PFSK-1 (cell line): Measurements from ENCODE around the gene ABHD3.

Experiments
- FOXP2 ChIP-seq: optimal IDR thresholded peaks from 2 replicates; pipeline ENCODE3; 2011; ENCODE audit warnings: borderline replicate concordance, control low read depth, inconsistent platforms; ENCODE audit not compliant: insufficient read depth; ENCODE audit errors: extremely low read length, extremely low read depth
- POLR2AphosphoS5 ChIP-seq: IDR thresholded peaks from 2 replicates; pipeline ENCODE4 v1.6.1; 2012; ENCODE audit warnings: low read depth, mild to moderate bottlenecking, control low read depth, low read length, moderate library complexity
- REST ChIP-seq, 2 experiments: IDR thresholded peaks; 2 replicates each; pipeline versions ENCODE4 v1.6.1 to v1.8.0; 2011 to 2012; ENCODE audit warnings: low read depth in 2 of 2, low read length in 2 of 2, control low read depth in 1 of 2, inconsistent platforms in 1 of 2, mild to moderate bottlenecking in 1 of 2, moderate library complexity in 1 of 2; ENCODE audit not compliant: insufficient read depth in 1 of 2
- SIN3A ChIP-seq: IDR thresholded peaks from 2 replicates; pipeline ENCODE4 v1.6.1; 2012; ENCODE audit warnings: mild to moderate bottlenecking, low read length, moderate library complexity, borderline replicate concordance; ENCODE audit not compliant: insufficient read depth
- TAF1 ChIP-seq: IDR thresholded peaks from 2 replicates; pipeline ENCODE4 v1.6.1; 2012; ENCODE audit warnings: low read length, control low read depth, borderline replicate concordance; ENCODE audit not compliant: insufficient read depth

The ABHD3 gene

DNA sequence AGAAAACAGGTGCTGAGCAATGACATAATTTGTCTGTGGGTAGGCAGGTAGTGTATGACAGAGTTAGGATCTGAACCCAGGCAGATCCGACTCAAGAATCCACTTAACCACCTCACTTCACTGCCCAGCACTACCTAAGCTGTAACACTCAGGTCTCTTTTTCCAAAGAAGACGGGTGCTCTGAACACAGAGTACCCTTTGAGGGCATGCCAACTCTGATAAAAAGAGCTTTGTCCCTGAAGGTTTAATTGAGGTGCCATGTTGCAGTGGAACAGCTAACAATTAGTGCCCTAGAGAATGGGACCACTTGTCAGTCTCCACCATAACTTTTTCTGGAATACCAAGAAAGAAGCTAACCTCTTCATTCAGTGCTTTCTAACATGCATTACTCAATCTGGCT lies 11.3 kb downstream of the ABHD3 start:
- no peak for TF ChIP-seq TAF1
- TF ChIP-seq FOXP2: no peak
- TF ChIP-seq SIN3A: no peak
- TF ChIP-seq POLR2AphosphoS5: no peak
- no peak for TF ChIP-seq REST (IDR thresholded peaks at IDR 0.05; ENCODE audit: insufficient read depth in 1 of 2, low read depth in 2 of 2, low read length in 2 of 2)

- TF ChIP-seq REST (IDR thresholded peaks at IDR 0.05; ENCODE audit: insufficient read depth in 1 of 2, low read depth in 2 of 2, low read length in 2 of 2) (no peak), SIN3A (no peak), TAF1 (no peak), POLR2AphosphoS5 (no peak), FOXP2 (no peak)
Measured at GRCh38 chr18:21689736-21690135, 14.8 kb downstream of the ABHD3 start.

DNA sequence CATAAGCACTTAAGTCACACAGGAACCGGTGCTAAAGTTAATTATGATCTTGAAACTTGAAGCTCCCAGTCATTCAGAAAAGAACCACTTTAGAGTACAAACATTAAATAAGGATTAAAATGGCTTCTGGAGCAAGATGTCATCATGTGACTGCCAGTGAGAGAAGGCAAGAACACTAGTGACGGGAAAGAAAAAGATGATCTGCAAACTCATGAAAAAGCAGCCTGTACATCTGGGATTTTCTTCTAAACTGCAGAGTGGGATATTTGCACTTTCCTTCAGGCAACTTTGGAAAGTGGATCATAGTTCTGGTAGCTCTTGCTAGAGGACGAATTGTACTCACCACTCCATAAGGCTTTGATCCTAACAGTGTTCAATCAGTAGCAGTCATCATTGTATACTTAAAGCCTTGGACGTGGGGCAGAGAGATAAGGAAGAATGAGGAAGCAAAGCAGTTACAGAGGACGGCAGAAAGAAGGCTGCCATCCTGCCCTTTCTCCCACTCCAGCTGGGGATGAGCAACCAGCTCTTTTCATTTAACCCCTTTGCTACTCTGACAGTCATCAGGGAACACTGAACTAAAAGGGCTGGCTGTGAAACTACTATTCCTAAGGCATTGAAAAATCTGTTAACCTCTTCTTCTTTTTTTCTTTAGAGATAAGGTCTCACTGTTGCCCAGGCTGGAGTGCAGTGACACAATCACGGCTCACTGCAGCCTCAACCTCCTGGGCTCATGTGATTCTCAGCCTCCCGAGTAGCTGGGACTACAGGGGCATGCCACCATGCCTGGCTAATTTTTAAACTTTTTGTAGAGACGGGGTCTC lies 18.1 kb downstream of the ABHD3 start:
- TF ChIP-seq FOXP2: no peak
- no peak for TF ChIP-seq REST (IDR thresholded peaks at IDR 0.05; ENCODE audit: insufficient read depth in 1 of 2, low read depth in 2 of 2, low read length in 2 of 2)
- TF ChIP-seq SIN3A: no peak
- TF ChIP-seq TAF1: no peak
- no peak for TF ChIP-seq POLR2AphosphoS5

DNA sequence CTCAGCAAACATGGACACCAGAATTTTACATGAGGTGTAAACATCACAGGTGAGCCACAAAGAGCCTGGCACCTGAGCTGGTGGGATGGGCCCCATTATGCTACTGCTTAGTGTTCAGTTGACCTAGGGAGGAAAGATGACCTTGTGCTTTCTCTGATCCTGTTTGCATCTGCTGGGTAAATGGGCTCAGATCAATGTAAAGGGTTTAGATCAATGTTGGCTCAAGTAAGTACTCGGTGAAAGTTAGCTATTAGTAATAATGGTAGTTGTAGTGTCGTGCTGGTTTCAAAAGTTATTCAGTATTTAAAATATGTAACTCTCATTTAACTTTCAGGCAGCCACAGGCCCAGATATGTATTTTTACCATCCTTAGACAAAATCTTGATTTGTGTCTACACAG lies 19.8 kb downstream of the ABHD3 start:
- TF ChIP-seq REST (IDR thresholded peaks at IDR 0.05; ENCODE audit: insufficient read depth in 1 of 2, low read depth in 2 of 2, low read length in 2 of 2): no peak
- no peak for TF ChIP-seq TAF1
- no peak for TF ChIP-seq POLR2AphosphoS5
- no peak for TF ChIP-seq SIN3A
- TF ChIP-seq FOXP2: no peak

- TF ChIP-seq FOXP2 (no peak), SIN3A (no peak), POLR2AphosphoS5 (no peak), REST (IDR thresholded peaks at IDR 0.05; ENCODE audit: insufficient read depth in 1 of 2, low read depth in 2 of 2, low read length in 2 of 2) (no peak), TAF1 (no peak)
Measured at GRCh38 chr18:21682371-21683051, 22.1 kb downstream of the ABHD3 start.
